NCI-H1105 treated with DMSO at 0.1 percent for 48 hours (cell line): ENCODE results near the gene CFL1.

Source experiments
- DNase-seq: peaks from one replicate; lab custom pipeline; 2025; lab: John Stamatoyannopoulos, UW

CFL1 gene

DNA sequence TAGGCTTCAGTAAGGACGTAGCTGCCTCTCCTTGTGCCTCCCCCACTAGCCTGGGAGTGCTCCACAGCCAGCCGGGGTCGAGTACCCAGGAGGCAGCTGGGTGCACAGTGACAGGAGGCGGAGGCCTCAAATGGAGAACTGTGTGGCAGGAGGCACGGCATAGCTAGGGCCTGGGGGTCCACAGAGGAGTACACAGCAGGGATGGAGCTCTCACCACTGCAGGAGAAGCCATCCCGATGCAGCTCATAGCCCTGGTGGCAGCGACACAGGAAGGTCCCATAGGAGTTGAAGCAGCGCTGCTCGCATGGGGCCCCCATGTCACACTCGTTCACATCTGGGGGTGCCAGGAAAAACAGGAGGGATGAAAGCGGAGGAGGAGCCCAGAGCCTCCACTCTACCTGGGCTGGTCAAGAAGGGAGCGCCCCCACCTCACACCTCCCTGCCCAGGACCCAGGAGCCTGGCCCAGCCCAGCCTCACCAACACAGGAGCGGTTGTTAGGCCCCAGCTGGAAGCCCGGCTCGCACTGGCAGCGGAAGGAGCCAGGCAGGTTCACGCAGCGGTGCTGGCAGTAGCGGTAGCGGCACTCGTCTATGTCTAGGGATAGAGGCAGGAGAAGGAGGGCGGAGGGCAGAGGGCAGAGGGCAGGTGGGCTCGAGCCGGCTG lies 11.8 kb upstream of the CFL1 start:
- DNase-seq = no peak

DNA sequence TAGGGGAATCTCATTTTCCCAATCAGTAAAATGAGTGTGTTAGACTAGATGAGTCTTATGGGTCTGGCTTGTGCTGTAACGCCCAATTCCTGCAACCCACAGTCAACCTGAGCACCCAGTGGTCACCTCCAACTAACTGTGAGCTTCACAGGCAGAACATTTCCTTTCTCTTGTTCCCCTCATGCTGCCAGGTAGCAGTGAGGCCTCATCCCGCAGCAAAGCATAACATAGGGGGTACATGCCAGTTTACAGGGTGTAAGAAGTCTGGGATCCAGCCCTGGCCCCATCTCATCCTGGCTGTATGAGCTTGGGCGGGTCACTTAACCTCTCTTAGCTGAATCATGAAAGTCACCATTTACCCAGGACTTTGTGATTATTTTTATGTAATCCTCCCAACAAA lies 10.9 kb upstream of the CFL1 start:
- no peak for DNase-seq

- DNase-seq = peak; percentile 76
Observed at GRCh38 chr11:65868076-65868667, 10.2 kb upstream of the CFL1 start.

- DNase-seq = peak; percentile 46
Observed at GRCh38 chr11:65867284-65868071, 9.5 kb upstream of the CFL1 start.

- DNase-seq = no peak
Observed at GRCh38 chr11:65866509-65867283, 8.7 kb upstream of the CFL1 start.

DNA sequence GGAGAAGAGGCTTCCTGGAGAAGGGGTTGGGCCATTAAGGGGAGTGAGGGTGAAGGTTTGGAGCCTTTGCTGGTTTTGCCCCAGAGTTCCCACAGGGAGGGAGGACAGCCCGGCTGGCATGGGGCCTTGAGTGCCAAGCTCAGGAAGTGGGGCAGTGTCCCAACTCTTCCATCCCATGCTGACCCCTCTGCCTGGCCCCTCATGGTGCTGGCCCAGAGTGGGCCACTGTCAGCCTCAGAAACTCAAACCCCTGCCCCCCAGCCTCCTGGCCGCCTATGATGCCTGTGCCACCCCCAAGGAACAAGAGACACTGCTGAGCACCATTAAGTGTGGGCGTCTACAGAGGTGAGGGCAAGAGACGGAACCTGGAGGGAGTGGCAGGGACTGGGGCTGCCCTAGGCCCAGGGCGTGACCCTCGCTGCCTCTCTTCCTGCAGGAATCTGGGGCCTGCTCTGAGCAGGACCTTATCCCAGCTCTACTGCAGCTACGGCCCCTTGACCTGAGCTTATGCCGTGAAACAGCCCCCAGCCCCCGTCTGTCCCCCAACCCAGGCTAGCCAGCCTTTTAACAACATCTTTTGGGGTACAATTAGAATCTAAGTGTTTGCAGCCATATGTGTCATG lies 7.7 kb upstream of the CFL1 start:
- no peak for DNase-seq

- DNase-seq = no peak
Observed at GRCh38 chr11:65864706-65865471, 6.9 kb upstream of the CFL1 start.

GRCh38 chr11:65863889-65864705 lies 6.1 kb upstream of the CFL1 start:
- no peak for DNase-seq

DNA sequence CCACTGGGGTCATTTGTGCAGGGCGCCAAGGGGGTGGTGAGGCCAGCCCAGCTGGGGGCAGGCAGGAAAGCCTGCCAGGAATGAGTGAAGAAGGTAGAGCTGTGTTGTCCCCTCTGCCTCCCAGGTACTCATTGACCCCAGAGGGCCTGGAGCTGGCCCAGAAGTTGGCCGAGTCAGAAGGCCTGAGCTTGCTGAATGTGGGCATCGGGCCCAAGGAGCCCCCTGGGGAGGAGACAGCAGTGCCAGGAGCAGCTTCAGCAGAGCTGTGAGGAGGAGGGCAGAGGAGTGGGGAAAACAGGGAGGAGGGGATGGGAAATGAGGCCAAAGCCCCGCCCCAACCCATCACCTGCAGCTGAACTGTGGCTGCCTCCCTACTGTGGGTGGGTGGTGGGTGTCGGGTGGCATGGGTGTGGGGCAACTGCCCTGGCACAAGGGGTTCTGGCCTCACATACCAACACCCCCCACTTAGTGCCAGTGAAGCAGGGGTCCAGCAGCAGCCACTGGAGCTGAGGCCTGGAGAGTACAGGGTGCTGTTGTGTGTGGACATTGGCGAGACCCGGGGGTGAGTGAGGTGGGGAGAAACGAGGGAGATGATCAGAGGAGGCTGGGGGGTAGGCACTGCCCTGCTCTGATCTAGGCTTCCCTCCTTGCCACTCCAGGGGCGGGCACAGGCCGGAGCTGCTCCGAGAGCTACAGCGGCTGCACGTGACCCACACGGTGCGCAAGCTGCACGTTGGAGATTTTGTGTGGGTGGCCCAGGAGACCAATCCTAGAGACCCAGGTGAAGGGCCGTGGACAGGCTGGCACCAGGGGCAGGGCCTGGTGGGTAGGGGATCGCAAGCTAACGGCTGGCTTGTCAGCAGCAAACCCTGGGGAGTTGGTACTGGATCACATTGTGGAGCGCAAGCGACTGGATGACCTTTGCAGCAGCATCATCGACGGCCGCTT lies 5.2 kb upstream of the CFL1 start:
- no peak for DNase-seq

GRCh38 chr11:65862191-65862735 lies 4.3 kb upstream of the CFL1 start:
- DNase-seq = no peak

DNA sequence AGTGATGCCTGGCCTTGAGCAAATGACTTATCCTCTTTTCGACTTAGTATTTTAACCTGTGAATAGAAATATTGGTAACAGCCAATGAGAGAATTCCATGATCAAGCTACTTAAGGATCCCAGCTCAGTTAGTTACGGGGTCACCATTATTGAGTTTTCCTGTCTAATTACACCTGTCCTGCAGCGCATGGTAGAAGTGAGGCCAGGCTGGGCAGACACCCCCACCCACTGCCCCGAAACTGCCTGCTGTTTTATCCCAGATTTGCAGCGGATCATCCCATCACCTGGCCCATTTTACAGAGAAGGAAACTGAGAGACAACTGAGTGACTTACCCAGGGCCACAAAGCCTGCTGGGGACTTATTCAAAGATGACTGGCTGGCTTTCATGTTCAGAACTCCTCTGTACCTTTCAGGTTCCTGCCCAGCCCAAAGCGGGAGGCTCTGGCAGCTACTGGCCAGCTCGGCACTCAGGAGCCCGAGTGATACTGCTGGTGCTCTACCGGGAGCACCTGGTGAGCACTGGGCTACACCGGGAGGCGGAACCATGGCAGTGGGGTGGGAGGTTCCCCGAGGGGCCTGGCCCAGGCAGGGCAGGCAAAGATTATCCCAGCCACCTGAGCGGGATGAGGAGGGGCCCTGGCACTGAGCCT lies 3.7 kb upstream of the CFL1 start:
- no peak for DNase-seq

DNA sequence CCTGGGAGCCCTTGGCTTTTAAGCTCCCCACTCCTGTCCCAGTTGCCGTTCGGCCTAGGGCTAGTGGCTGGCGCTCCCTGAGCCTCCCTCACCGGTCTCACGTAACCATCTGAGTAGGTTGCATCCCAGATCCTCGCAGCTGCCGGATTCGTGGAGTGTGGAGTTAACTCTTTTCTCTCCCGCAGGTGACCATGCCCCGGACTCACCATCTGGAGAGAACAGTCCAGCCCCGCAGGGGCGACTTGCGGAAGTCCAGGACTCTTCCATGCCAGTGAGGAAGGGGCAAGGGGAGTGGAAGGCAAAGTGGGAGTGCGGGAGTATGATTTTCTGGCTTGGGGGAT lies 3.2 kb upstream of the CFL1 start:
- no peak for DNase-seq

DNA sequence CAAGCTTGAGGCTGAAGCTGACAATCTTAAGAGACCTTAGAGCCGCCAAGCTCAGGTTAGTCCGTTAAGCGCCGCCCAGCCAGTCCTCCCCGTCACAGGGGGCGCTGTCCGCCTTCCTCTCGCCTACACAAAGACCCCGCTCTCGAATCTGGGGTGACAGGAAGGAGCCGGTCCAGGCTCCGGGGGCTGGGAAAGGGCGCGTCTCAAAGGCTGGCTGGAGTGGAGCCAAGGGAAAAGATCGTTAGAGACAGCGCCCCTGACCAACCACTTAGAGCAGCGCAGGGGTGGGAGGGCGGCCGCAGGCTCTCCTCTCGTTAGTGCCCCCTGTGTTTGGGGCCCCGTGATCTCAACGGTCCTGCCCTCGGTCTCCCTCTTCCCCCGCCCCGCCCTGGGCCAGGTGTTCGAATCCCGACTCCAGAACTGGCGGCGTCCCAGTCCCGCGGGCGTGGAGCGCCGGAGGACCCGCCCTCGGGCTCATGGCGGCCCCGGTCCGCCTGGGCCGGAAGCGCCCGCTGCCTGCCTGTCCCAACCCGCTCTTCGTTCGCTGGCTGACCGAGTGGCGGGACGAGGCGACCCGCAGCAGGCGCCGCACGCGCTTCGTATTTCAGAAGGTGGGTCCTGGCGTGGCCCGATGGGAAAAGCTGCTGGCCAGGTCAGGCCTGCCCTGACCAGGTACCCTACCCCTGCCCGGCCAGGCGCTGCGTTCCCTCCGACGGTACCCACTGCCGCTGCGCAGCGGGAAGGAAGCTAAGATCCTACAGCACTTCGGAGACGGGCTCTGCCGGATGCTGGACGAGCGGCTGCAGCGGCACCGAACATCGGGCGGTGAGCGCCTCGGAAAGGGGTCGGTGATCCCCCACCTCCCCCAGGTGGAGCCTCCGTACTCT lies 2.5 kb upstream of the CFL1 start, which contains the start of gene MUS81:
Gene MUS81 (plus strand): TSS at position 156 of the 887 bp plus-strand sequence. CDS start 321 bp downstream, at position 477.
- peak; percentile 97 for DNase-seq

DNA sequence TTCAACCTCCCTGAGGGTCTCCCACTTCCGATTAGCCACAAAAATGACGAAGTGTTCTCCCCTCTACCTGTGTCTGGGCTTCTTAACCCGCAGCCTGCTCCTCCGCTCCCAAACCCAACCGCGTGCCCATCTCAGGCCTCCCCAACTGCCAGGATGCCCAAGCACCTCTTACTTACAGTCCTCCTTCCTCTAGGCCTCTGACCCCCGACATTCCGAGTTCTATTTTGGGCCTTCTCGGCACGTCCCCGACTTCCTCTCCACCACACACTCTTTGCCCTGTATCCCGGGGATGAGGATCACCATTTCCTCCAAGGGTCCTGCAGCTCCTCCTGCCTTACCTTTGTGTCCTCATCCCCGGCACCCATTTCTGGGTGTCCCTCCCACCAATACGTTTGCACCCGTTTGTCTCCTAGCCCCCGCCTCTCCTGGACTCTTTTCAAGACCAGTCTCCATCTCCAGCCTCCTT lies 1.9 kb upstream of the CFL1 start:
- no peak for DNase-seq

DNA sequence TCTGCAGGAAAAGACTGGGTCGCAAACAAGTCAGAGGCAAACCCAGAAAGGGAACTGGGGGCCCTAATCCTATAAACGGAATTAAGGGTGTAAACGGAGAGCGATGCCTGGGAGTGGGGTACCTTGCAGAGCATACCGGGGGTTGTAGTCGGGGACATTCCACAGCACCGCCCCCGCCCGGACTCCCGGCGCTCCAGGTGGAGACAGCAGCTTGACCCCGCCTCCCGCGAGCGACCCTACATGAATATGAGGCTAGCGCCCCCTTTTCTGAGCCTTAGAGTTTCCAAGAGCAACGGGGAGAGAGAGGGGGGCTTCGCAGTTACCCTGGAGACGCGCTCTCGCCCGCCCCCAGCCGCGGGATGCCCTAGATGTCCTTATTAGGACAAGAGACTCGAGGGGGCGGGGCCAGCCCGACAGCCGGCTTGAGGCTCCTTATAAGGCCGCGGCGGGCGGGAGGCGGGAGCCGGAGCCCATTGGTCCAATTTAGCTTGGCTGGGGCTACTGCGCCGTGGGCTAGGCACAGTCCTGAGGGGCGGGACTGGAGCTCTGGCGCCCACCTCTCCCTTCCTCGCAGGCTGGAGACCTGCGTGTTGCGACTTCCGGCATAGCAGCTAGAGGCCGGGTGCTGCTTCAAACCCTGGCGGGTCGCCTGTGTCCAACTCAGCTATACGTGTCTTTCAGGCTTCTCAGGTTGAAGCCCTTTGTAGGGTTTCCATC lies 1.3 kb upstream of the CFL1 start:
- peak; percentile 98 for DNase-seq

GRCh38 chr11:65858681-65859087 lies 704 bp upstream of the CFL1 start:
- no peak for DNase-seq

DNA sequence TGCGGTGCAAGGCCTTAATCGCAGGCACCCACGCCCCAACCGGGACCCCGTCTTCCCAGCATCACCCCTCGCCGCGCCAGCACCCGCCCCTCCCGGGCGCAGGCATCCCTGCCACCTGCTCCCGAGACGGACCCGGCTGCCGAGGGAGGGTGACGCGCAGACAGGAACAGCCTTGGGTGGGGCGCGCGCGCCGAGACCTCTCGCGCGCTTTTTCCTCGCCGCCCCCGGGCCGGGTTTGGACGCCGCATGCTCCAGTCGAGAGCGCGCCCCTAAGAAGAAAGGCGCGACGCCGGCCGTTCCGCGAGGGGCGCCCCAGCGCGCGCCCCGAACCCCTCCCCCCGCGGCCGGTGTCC lies 504 bp downstream of the CFL1 start:
- no peak for DNase-seq
